NCI-H1694 (cell line): ENCODE results near the gene F12.
"Not testable (repeated sequence)": the region's sequence is repeated elsewhere in the genome, so short reads cannot be mapped to it uniquely, and the experiment has no call there.

ENCODE experiments used
- DNase-seq: peaks from one replicate; lab custom pipeline; 2025; lab: John Stamatoyannopoulos, UW

The F12 gene

DNA sequence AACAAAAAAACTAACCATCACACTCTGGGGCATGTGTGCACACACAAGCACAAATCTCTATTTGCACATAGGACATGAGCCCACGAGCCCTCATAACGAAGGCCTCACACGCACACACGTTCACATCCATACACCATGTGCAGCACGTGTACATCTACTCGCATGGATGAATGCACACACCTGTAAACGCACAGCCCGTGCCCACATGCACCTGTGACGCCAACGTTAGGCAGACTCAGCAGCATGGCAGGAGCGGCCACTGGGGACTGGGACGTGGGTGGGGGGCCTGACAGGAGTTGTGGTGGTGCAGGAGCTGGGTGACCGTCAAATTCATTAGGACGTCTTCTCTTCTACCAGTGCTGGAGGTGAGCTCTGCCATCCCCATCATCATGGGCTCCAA is 22.0 kb downstream of the F12 start:
- DNase-seq, result no peak

DNA sequence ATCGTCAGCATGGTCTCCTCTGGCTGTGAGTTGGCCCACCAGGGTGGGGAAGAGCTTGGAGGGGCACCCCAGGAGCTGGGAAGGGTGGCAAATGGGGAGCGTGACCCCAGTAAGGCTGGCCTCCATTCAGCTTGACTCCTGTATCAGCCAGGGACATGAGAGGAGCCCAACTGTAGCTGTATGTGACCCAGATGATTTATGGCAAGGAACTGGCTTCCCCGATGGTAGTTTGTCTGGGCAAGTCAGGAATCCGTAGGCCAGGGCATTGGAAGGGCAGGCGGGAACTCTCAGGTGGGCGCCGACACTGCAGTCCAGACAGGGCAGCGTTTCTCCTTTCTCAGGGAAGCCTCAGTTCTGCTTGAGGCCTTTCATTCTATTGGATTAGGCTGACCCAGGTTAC is 22.8 kb downstream of the F12 start:
- no peak for DNase-seq

DNA sequence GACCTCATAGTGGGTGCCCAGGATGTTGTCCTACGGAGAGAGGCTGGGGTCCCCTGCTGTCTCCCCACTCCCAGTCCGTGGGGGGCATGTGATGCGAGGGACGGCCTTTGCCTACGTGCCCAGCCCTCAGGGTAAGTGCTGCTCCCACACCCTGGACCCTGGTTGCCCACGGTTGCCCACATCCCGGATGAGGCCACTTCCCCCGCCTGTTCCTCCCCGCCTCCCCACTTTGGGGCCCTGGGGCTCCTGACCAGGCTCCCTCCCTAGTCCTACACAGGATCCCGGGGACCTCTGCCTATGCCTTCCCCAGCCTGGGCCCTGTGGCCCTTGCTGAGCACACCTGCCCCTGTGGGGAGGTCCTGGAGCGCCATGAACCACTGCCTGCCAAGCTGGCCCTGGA is 23.6 kb downstream of the F12 start:
- no peak for DNase-seq

DNA sequence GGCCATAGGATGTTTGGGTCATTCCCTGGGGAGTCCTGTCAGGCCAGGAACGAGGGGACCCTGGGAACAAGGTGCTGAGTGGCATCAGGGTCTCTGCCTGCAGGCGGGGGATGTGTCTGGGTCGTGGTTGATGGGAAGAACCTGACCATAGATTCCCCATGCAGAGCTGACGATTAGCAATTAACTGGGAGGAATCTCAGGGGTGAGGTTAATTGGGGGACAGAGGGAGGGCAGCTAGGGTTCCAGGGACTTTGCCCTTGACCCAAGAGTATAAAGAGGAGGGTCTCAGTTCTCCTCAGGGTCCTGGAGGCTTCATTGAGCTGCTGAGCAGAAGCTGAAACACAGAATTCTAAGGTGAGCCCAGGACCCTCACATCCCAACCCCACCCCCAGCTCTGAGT is 25.2 kb downstream of the F12 start, which contains the start of gene SLC34A1:
Gene SLC34A1 (plus strand): TSS at position 301 of the 400 bp plus-strand sequence. CDS start 1,308 bp downstream, outside the sequence.
- no peak for DNase-seq

DNA sequence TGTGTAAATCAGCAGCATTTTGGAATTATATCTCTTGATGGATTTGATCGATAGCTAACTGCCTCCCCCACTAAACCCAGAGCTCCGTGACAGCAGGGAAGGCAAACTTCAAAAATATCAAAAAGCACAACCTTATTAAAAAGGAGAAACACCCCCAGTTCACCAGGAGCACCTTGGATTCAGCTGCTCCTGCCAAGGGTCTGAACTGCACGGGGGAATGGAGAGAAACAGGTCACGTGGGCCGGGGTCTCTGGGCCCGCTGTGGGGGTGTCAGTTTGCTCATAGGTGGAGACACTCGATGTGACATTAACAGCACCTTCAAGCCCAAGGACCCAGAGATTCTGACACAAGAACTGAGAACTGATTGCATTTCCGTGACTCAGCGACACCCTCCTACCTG is 26.2 kb downstream of the F12 start:
- no peak for DNase-seq

DNA sequence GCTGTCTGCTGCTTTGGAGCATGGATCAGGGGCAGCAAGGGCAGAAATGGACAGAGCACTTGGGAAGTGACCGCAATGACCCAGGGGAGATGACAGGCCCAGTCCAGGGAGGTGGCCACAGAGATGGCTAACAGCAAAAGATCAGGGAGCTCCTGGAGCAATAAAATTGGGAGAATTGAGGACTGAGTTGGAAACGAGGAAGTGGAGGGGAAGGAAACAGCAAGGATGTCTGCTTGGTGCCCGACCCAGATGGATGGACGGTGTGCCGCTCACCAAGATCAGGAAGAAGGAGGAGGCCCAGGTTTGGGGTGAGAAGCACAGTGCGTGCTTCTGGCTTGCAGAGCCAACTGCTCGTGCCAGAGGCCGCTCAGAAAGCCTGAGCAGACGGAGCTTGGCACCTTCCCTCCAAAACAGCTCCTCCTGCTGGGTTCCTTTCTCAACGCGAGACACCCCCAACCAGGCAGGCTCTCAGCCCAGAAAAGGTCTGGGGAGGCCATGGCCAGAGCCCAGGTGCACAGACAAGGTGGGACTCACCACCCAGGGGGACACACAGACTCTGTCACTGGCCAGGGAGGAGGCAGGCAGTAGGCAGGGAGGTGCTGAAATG is 26.8 kb downstream of the F12 start:
- DNase-seq, result peak; percentile 13

DNA sequence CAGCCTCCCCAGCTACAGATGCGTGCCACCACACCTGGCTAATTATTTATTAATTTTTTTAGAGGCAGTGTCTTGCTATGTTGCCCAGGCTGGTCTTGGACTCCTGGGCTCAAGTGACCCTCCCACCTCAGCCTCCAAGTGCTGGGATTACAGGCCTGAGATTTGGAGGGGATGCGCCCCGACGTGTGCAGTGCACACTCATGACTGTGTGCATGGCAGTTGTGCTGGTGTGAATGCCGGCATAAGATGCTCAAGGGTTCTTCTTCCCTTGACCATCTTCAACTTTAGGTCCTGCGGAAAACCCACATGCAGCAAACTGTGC is 28.6 kb downstream of the F12 start:
- no peak for DNase-seq

DNA sequence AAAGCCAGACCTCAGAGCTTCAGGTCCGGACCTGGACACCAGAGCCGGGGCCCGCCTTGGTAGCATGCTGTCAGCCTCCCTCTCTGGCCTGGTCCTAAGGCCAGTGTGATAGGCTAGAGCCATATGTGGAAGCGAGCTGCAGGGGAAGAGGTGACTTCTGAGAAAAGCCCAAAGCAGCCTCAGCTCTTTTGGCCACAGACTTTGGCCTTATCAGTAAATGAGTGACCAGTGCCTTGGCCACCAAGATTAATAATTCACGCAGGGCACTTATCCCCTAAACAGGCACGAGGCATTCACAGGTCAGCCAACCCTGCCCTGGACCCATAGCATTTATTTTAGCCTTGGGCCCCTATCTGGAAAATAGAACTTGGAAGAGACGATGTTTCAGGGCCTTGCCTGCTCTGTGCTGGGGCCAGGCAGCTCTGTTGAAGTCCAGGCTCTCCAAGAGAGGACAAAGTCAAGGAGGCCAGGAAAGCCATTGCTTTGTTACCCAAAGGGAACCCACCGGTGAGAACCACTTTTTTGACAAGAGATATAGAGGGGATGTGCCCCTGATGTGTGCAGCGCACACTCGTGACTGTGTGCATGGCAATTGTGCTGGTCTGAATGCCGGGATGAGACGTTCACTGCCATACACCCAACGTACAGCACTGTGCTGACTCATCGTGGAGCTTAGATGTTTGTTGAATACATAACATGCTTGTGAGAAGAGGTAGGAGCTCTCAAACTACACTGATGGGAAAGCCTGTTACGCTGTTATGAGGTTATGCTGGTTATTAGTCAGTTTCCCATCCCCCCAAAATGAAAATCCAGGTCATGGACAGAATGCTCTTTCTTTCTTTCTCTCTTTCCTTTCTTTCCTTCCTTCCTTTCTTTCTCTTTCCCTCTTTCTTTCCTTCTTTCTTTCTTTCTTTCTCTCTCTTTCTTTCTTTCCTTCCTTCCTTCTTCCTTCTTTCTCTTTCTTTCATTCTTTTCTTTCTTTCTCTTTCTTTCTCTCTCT is 30.2 kb downstream of the F12 start:
- no peak for DNase-seq

DNA sequence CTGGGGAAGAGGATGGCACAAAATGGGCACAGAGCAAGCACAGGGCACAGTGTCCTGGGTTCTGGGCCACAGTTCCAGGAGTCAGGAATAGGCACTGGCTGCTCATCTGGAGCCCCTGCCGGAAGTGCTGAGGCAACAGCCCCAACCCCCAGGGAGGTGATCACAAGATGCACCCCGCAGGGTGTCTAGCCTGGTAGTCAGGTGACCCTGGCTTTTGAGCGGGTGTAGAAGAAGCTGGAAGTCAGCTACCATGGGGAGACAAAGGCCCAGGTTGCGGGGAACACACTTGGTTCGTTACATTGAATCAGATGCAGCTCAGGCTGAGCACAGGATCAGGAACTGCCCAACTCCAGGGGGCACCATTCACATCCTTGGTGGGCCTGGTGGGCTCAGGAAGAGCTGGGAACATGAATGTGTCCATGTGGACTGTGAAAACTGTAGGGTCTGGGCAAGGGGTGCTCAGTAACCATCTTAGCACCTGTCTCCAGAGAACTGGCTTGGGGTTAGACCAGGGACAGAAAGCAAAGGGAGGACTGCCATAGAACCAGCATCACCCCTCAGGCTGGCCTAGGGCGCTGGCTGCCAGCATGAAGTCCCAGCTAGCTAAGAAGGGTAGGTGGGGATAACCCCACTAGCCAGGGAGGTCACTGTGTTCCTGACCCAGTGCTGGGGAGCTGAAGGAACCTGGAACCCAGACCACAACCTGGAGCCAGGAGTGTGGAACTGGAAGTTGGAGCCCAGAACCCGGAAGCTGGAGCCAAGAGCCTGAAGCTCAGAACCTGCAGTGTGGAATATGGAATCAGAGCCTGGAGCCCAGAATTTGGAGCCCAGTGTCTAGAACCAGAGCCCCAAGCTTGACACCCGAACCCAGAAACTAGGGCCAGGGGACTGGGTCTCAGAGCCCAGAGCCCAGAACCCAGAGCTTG is 31.2 kb downstream of the F12 start:
- no peak for DNase-seq

DNA sequence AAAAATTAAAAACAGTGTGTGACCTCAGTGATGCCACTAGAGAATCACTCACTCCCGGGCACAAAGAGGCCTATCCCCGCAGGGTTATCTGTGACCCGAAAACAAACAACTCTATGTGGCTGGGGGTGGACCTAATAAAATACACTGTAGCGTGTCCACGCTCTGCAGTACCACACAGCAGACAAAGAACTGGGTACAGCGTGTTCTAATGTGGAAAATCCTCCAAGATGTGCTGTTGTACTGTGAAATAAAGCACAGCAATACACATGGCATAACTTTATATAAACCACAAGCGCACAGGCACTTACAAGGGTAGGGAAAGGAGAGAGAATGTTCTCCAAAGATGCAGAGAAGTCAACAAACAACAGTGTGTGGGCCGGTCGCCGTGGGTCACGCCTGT is 33.3 kb downstream of the F12 start:
- no peak for DNase-seq

DNA sequence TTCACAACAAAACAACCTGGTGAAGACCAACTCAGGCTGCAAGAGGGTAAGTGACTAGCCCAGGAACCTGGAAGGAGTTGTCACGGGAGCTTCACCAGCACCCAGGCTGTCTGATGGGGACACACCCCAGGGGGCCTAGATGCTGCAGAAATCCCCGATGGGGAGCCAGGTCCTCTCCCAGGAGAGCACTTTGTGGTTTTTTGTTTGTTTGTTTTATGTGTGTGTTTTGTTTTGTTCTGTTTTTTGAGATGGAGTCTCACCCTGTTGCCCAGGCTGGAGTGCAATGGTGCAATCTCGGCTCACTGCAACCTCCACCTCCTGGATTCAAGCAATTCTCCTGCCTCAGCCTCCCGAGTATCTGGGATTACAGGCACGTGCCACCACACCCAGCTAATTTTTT is 33.8 kb downstream of the F12 start:
- not testable (repeated sequence) for DNase-seq

DNA sequence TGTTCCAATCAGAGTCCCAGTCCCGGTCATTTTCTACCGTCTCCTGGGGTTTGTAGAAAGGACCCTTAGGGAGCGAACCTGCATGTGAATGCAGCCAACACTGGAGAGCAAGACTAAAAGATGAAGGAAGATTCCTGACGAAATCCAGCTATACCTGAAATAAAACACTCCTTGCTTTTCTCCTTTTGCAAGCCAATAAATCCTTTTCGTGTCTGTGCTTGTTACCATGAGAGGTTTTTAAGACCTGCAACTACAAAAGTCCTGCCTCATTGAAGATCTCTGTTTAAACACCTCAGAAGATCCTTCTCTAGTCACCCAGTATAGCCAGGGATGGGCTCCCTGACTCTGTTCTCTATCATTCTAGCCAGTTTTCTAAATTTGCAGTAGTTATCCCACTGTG is 35.2 kb downstream of the F12 start:
- no peak for DNase-seq

DNA sequence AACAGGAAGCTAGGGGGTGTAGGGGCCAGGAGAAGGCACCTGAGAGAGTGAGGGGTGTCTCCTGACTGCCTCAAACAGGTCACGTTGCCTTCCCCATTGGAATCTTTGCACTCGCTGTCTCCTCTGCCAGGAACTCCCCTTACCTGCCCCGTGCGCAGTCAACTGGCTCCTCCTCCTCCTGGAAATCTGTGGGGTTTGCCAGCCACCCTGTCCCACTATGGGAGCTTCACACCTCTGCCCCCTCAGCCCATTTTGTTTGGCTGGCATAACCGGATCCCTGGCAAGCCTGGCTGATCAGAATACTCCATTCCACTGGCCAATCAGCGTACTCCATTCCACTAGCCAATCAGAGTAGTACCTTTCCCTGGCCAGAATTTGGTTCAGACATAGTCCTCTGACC is 35.6 kb downstream of the F12 start:
- no peak for DNase-seq

DNA sequence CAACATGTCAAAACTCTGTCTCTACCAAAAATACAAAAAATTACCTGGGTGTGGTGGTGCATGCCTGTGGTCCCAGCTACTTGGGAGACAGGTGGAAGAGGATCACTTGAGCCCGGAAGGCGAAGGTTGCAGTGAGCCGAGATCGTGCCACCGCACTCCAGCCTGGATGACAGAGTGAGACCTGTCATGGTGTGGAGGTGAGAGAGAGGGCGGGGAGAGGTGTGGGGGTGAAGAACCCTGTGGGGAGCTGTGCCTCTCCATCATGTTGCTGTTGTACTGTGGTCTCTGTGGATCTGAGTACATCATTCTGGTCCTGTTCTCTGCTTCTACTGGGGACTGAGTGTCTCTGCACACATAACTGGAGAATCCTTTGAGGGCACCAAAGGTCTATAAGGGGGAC is 36.5 kb downstream of the F12 start:
- no peak for DNase-seq

DNA sequence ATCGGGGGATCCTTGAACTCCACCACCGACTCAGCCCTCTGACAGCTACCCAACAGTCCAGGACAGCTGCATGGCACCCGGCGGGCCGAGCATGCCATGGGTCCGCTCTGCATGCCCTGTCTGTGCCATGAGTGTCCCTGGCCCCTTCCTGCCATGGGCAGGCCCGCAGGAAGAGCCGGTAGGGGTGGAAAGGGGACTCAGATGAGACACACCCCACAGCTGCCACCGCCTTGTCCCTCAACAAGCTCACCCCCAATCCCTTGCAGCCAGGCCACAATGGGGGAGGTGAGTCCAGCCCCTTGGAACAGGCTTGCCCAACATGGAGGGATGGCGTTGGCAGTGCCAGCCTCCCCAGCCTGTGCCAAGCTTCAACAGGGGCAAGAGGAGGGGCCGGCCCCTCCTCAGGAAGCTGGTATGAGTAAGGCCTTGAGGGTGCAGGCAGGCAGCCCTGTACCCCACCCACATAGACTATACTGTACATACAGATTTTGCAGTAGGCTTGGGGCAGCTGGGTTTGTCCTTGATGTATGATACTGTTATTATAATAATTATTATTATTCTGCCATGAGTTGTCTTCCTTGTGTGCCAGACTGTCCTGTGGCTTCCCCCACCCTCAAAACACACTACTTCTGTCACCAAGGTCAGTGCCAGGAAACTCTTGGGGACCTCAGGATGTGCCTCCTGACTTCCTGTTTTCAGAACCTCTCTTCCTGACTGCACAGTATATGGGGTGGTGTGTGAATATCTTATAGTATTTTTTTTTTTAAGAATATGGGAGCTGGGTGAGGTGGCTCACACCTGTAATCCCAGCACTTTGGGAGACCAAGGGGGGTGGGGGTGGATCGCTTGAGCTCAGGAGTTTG is 37.1 kb downstream of the F12 start:
- no peak for DNase-seq

DNA sequence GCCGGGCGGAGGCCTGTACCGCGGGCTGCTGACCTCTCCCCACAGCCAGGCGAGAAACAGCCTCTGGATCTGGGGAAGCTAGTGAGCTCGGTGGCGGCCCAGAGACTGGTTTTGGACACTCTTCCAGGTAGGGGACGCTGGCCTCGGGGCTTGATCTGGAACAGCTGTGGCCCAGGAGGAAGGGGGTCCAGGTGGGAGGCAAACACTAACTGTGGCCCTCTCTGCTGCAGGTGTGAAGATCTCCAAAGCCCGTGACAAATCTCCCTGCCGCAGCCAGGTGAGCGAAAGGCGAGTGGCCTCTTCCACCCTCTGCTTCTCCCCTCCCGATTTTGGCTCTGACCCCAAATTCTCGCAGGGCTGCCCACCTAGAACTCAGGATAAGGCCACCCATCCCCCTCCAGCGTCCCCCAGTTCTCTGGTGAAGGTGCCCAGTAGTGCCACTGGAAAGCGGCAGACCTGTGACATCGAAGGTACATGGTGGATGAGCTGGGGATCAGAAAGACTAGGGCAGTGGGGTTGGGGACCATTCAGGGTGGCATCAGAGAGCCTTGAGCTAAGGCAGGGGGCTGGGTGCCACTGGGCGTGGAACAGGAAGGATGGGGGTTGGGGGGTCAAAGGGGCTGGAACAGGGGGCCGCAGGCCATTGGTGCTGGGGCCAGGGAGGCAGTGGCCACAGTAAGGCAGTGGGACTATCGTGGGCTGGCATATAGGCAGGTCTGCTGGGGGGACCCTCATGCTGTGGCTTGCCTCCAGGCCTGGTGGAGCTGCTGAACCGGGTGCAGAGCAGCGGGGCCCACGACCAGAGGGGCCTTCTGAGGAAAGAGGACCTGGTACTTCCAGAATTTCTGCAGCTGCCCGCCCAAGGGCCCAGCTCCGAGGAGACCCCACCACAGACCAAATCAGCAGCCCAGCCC is 38.0 kb downstream of the F12 start:
- DNase-seq, result no peak

DNA sequence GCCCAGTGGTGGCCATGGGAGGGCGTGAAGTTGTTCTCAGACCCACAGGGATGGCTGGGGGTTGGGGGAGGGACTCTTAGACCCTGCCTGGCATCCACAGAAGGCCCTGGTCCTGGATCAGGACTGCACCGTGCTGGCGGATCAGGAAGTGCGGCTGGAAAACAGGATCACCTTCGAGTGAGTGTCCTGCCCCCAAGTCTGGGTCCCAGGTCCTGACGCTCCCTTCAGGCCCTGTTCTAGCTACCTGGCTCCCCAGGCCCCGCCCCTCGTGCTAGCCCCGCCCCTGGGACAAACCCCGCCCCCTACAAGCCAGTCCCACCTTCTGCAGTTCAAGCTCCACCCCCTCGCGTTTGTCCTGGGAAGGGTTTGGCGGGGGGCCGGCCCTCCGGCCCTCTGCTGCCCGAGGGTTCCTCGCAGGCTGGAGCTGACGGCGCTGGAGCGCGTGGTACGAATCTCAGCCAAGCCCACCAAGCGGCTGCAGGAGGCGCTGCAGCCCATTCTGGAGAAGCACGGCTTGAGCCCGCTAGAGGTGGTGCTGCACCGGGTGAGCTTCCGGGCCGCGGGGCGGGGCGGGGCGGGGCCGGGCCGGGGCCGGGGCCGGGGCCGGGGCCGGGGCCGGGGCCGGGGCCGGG is 38.8 kb downstream of the F12 start:
- no peak for DNase-seq

DNA sequence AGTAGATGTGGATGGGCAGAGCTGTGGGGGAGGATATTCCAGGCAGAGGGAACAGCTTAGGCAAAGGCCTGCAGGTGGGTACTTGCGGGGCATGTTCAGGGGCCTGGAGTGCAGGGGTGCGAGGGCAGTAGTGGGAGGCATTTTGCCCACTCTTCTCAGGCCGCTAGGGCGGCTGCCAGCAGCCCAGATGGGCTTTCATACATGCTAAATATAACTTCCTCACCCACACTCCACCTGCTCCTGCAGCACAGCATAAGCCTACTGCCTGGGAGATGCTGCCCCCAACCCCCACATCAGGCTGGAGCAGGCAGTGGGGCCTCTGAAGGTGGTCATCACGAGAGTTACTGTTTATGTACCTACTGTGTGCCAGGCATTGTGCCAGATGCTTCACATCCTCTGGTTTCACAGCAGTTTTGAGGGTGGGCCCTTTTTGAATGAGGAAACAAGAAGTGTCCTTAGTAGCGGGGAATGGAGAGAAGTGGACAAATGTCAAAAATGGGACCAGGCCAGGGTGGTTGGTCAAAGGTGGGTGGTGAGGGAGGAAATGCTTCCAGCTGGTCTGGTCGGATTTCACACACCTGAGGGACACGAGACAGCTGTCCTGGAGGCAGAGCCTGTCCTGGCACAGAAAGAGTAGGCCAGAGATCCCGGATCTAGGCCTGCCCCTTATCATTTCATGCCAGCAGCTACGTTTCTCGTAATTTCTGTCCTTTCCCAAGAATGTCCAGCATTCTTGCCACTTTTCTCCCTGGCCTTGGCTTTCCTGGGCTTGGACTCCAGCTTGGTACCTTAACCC is 39.5 kb downstream of the F12 start:
- peak; percentile 34 for DNase-seq
